Measurements from ENCODE around the gene NINJ1. TPM values are rescaled to one million over a fixed set of nuclear protein-coding genes. Genes with fewer than 3 reads are reported as not detected.
A peak's percentile ranks its signal among the peaks of the same experiment; 100 is the strongest.

The NINJ1 gene
- total RNA-seq, 1 donor from 2014 or later, result 46.6 TPM

- Histone ChIP-seq H3K36me3 (no peaks in the 10 kb centered on the region), H3K27ac (no peak overlapping the region), H3K4me1 (no peaks in the 10 kb centered on the region), H3K9me3 (no peaks in the 10 kb centered on the region), H3K27me3 (ENCODE audit: low read depth) (no peaks in the 10 kb centered on the region), H3K4me3 (no peak overlapping the region)
- no peak for DNase-seq
- no peak for ATAC-seq
- TF ChIP-seq CTCF (IDR thresholded peaks at IDR 0.05), result no peak
- intact Hi-C loops (cut with DNase I), result no loop called here
These were observed 22.5 kb upstream of the NINJ1 start for GRCh38 chr9:93156475-93157008.

DNA sequence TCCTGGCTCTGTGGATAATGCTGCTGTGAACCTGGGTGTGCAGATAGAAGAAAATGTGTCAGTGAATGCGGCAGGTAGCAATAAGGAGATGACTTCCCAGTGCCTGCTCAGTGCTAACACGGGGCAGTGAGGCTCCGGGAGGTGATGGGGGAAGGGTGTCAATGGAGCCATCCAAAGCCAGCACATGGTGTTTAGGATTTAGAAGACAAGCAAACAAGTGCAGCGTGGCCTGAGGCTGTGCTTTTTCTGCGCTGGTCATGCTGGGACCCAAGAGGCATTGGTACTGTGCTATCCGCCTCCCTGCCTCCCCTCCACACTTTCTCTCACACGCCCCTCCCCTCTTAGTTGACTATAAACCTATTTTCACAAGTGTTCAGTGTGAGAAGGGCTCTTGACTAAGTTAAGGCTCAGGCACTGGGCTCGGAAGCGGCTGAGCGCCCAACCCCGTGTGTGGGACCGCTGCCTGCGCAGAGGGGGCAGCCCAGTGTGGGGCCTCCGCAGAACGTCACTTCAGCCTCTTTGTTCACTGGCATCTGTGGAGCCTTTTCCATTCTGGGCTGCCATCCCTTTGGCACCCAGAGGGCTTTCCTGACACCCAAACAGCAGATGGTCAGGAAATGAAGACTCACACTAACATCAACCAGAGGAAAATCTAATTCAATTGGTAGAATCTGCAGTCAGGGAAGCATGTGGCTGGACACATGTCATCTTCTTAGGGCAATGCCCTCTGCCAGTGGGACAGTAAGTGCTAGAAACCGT, 21.8 kb upstream of the NINJ1 start:
- Histone ChIP-seq H3K4me3 (no peak overlapping the region), H3K27ac (no peak overlapping the region), H3K27me3 (ENCODE audit: low read depth) (no peaks in the 10 kb centered on the region), H3K36me3 (no peaks in the 10 kb centered on the region), H3K9me3 (no peaks in the 10 kb centered on the region), H3K4me1 (no peaks in the 10 kb centered on the region)
- intact Hi-C loops (cut with DNase I), result no loop called here
- no peak for TF ChIP-seq CTCF (IDR thresholded peaks at IDR 0.05)
- ATAC-seq, result peak in 1 of 2 donors; percentile 16
- no peak for DNase-seq

DNA sequence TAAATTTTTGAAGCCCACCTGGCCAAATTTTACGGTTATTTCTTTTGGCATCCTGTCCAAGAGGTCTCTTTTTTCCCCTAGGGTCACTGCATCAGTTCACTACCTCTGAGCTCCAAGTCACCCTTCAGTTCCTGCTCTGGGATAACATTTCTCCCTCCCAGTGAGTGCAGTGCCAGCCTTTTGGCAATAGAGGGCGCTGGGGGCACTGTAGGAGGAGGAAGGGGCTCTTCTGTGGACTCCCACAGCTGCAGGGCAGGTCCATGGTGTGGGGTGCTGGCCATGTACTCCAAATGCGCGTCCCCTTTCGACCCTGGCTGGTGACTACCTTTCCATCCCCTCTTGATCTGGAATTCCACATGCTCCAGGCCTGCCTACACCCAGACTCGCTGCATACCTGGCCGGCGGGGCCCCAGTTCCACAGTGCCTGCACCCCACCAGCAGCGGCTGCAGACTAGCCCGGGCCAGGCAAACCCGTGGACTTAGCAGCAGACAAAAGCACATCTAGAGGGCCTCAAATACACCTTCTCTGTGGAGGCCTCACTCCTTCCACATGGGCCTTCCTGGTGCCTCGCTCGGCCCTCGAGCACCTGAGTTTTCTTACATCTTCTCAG, 20.3 kb upstream of the NINJ1 start:
- DNase-seq (no peak), ATAC-seq (peak in 1 of 2 donors; percentile 47)
- no peak overlapping the region for H3K4me3 ChIP-seq
- no peaks in the 10 kb centered on the region for H3K9me3 ChIP-seq
- intact Hi-C loops (cut with DNase I), result no loop called here
- TF ChIP-seq CTCF (IDR thresholded peaks at IDR 0.05), result peak; percentile 49
- H3K36me3 ChIP-seq, result no peaks in the 10 kb centered on the region
- no peak overlapping the region for H3K27ac ChIP-seq
- no peaks in the 10 kb centered on the region for H3K27me3 ChIP-seq (ENCODE audit: low read depth)
- no peaks in the 10 kb centered on the region for H3K4me1 ChIP-seq

DNA sequence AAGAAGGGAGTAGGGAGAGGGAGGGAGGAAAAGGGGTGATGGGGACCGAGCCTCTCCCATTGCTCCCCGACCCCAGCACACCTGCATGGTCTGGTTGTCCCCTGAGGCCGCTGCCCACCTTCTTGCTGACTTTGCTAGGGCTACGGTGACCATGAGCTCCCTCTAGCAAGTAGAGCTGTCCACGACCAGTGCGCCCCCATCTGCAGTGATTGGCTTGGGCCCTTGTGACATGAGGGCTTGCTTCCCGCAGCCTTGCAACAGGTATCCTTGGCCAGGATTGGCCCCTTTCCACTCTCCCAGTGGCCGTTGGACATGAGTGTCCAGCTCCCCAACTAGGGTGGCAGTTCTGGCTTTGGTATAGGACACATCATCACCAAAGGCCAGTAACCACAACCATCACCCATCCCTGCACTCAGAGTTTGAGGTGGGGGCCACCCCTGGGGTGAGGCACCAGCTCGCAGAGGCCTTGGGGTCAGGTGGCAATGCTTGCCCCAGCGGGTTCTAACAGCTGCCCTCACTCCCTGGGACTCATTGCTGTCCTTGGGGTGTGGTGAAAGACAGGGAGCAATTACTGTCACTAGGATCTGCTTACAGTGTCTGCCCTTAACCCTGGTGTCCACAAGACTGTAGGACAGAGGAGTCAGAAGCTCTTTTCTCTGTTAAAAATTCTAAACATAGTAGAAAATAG, 17.2 kb upstream of the NINJ1 start:
- H3K4me3 ChIP-seq, result no peak overlapping the region
- DNase-seq (no peak), ATAC-seq (peak in 1 of 2 donors; percentile 28)
- no peak for TF ChIP-seq CTCF (IDR thresholded peaks at IDR 0.05)
- no peaks in the 10 kb centered on the region for H3K27me3 ChIP-seq (ENCODE audit: low read depth)
- no peak overlapping the region for H3K27ac ChIP-seq
- intact Hi-C loops (cut with DNase I), result no loop called here
- no peaks in the 10 kb centered on the region for H3K4me1 ChIP-seq
- no peaks in the 10 kb centered on the region for H3K9me3 ChIP-seq
- H3K36me3 ChIP-seq, result no peaks in the 10 kb centered on the region

- intact Hi-C loops (cut with DNase I), result no loop called here
- no peak for TF ChIP-seq CTCF (IDR thresholded peaks at IDR 0.05)
These were observed 15.3 kb upstream of the NINJ1 start for GRCh38 chr9:93149361-93149760.

More at GRCh38 chr9:93149361-93149760, 15.3 kb upstream of the NINJ1 start:
- no peak overlapping the region for H3K4me3 ChIP-seq
- peaks cover under 1% of the 10 kb centered on the region for H3K4me1 ChIP-seq
- DNase-seq (no peak), ATAC-seq (no peak)
- H3K36me3 ChIP-seq, result no peaks in the 10 kb centered on the region
- H3K9me3 ChIP-seq, result no peaks in the 10 kb centered on the region
- H3K27me3 ChIP-seq (ENCODE audit: low read depth), result no peaks in the 10 kb centered on the region
- no peak overlapping the region for H3K27ac ChIP-seq
